Measurements from ENCODE around the gene ARL11. TPM values are rescaled to one million over a fixed set of nuclear protein-coding genes. Genes with fewer than 3 reads are reported as not detected.

Gene ARL11
- total and polyA plus RNA-seq, 2 of the 4 experiments (the other 2 are of a cell fraction) = not detected

DNA sequence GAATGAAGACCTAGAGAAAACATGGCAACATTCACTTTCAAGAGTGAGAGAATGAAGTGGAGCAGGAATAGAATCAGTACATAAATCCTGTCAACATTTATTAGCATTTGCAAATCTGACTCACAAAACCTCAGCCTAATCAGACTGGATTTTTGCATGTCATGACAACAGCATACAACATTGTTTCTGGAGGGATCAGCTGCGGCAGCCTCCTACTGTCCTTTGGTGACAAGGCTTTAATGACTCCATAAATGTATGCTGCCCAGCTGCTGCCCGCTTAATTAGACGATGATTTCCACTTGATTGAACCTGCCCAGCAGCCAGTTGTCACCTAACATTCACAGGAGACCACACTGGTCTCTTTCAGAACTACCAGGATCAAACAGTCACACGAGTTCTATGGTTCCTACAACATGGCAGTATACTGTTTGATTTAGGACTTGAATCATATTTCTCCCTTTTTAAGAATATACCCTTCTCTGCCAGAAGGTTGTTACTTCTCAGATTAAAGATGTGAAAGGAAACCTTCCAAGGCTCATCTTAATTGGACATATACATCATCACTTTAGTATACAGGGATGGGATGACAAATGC lies 53.6 kb downstream of the ARL11 start:
- no peaks in the 10 kb centered on the region for H3K9me3 ChIP-seq (ENCODE audit: control insufficient read depth, insufficient read depth, low read length)
- no peak overlapping the region for H3K4ac ChIP-seq (ENCODE audit: low read depth, low read length)
- H4K91ac ChIP-seq (ENCODE audit: insufficient read depth, low read depth, low read length) = no peak overlapping the region
- peak overlapping the region; percentile 2; the same call in 1 of the 2 replicates for H3K4me2 ChIP-seq (ENCODE audit: low read depth, low read length)
- H4K8ac ChIP-seq (ENCODE audit: low read depth in 2 of 2, low read length in 2 of 2) = no peak overlapping the region
- intact Hi-C loops (cut with micrococcal nuclease) = no loop called here
- in situ Hi-C loops (cut with MboI; ENCODE audit: low sequenced_read_pairs) = no loop called here
- peak; percentile 63 for ATAC-seq (ENCODE audit: low read depth)
- H3K4me3 ChIP-seq (ENCODE audit: insufficient read depth, low read depth, low read length) = no peak overlapping the region
- no peak overlapping the region for H3K18ac ChIP-seq (ENCODE audit: low read depth, low read length)
- H2BK120ac ChIP-seq (ENCODE audit: low read depth, low read length) = no peak overlapping the region
- CTCF ChIA-PET = interaction anchor here (1.9 kb wide), 1 partner anchor 12 kb away, joined by 4 read pairs; no protein-coding TSS in a partner anchor
- TF ChIP-seq MAFK (IDR thresholded peaks at IDR 0.05; ENCODE audit: low read depth, low read length) = no peak
- TF ChIP-seq CEBPB (IDR thresholded peaks at IDR 0.05; ENCODE audit: low read depth, low read length) = no peak
- TF ChIP-seq MXI1 (IDR thresholded peaks at IDR 0.05; ENCODE audit: borderline replicate concordance, low read depth, low read length) = no peak
- TF ChIP-seq USF2 (IDR thresholded peaks at IDR 0.05; ENCODE audit: low read depth, low read length) = no peak
- TF ChIP-seq RAD21 (IDR thresholded peaks at IDR 0.05; ENCODE audit: low read length) = no peak
- TF ChIP-seq MAZ (IDR thresholded peaks at IDR 0.05; ENCODE audit: borderline replicate concordance, low read depth, low read length) = no peak
- no peak for TF ChIP-seq RCOR1 (IDR thresholded peaks at IDR 0.05; ENCODE audit: insufficient replicate concordance, low read length)
- no peak for TF ChIP-seq FOS (IDR thresholded peaks at IDR 0.05; ENCODE audit: low read depth, low read length)
- no peak for TF ChIP-seq NFE2L2 (IDR thresholded peaks at IDR 0.05; ENCODE audit: low read depth, low read length)
- TF ChIP-seq POLR2A (IDR thresholded peaks at IDR 0.05; ENCODE audit: low read depth, low read length) = no peak
- TF ChIP-seq CTCF (conservative IDR thresholded peaks at IDR 0.05; ENCODE audit: low read depth, low read length) = no peak
- POLR2A ChIA-PET (ENCODE audit: unreplicated experiment) = no interaction called here
- no peak overlapping the region for H3K9ac ChIP-seq (ENCODE audit: low read depth, low read length)
- no peak overlapping the region for H2AFZ ChIP-seq (replicated peaks; ENCODE audit: low read length, poor library complexity)
- no TSS peak for BruUV-seq (replicated peaks)
- no peak overlapping the region for H3K14ac ChIP-seq (replicated peaks; ENCODE audit: low read depth, low read length)
- dilution Hi-C loops (cut with HindIII; ENCODE audit: low sequenced_read_pairs, unreplicated experiment) = no loop called here
- peak; percentile 55 for DNase-seq
- H3K4me1 ChIP-seq (ENCODE audit: control insufficient read depth, insufficient read depth, low read length) = peaks cover 4% of the 10 kb centered on the region
- no peak overlapping the region for H2BK20ac ChIP-seq (ENCODE audit: low read depth, low read length)
- H3K27ac ChIP-seq (ENCODE audit: insufficient read depth, low read length) = no peak overlapping the region
- no peak overlapping the region for H3K23ac ChIP-seq (ENCODE audit: low read depth, low read length)
- peaks cover 9% of the 10 kb centered on the region for H3K9me1 ChIP-seq (ENCODE audit: insufficient read depth, low read length)
- peaks cover 25 to 58% of the 10 kb centered on the region in 2 experiments for H3K79me1 ChIP-seq (ENCODE audit: low read depth in 1 of 2, low read length in 2 of 2)
- no peaks in the 10 kb centered on the region for H3K27me3 ChIP-seq (ENCODE audit: control insufficient read depth, insufficient read depth, low read length)
- H2BK15ac ChIP-seq (ENCODE audit: low read depth, low read length) = no peak overlapping the region
- WGBS, 2 experiments (ENCODE audit: extremely low coverage in 2 of 2, insufficient read length in 1 of 2) = 94% methylated on average over 3 of the region's 4 CpGs; no CpG with 5 or more reads in 1 of the 2 experiments
- H2AK5ac ChIP-seq (ENCODE audit: low read depth, low read length) = no peak overlapping the region
- peaks cover 8% of the 10 kb centered on the region for H3K36me3 ChIP-seq (ENCODE audit: control insufficient read depth, insufficient read depth, low read length)
- no peak overlapping the region for H4K5ac ChIP-seq (ENCODE audit: low read depth, low read length)
- no peak overlapping the region for H2BK5ac ChIP-seq (ENCODE audit: low read depth, low read length, poor library complexity, severe bottlenecking)
- H3K56ac ChIP-seq (ENCODE audit: extremely low read depth, insufficient read depth, low read length) = no peak overlapping the region
- peaks cover 11% of the 10 kb centered on the region; the same call in 1 of the 2 replicates for H4K20me1 ChIP-seq (ENCODE audit: insufficient read depth, low read length)
- H2AK9ac ChIP-seq (replicated peaks; ENCODE audit: low read depth, low read length, poor library complexity) = no peak overlapping the region
